Right atrium auricular region (tissue), 2 donors: ENCODE measurements around the gene MGAT5. TPM values are rescaled to one million over a fixed set of nuclear protein-coding genes. Genes with fewer than 3 reads are reported as not detected.

ENCODE experiments used
- DNase-seq: peaks from one replicate; pipeline ENCODE4 v3.0.0-alpha.2; 2019; ENCODE audit warnings: low spot score
- H3K27ac ChIP-seq, 2 donors: fragments of 200-600 bp; sonication (generic); 1 replicate in 1 of 2; 2 replicates in 1 of 2; pipeline ENCODE4 v1.5.1; 2016 to 2019
- H3K27me3 ChIP-seq, 2 donors: fragments of 200-600 bp; sonication (generic); one replicate each; pipeline versions ENCODE4 v1.5.1 to v1.6.0; 2017 to 2019
- H3K36me3 ChIP-seq: fragments of 200-600 bp; sonication (generic); one replicate; pipeline ENCODE4 v1.5.1; 2016
- H3K4me1 ChIP-seq, 2 donors: fragments of 200-600 bp; sonication (generic); one replicate each; pipeline versions ENCODE4 v1.5.1 to v1.6.0; 2017 to 2019
- H3K4me3 ChIP-seq, 2 donors: fragments of 200-600 bp; sonication (generic); 1 replicate in 1 of 2; 2 replicates in 1 of 2; pipeline ENCODE4 v1.5.1; 2017 to 2019; ENCODE audit warnings: mild to moderate bottlenecking in 1 of 2, moderate library complexity in 1 of 2
- H3K9me3 ChIP-seq, 2 donors: fragments of 200-600 bp; sonication (generic); one replicate each; pipeline ENCODE4 v1.5.1; 2019
- total RNA-seq, 2 donors: library from RNA; depleted of rRNA; stranded (reverse); fragments of >200 nt; gene quantifications; one replicate each; pipeline ENCODE4 v1.1.0, GENCODE V29; 2016
- TF ChIP-seq, protein P1 (sequence below), 2 donors: fragments of 200-600 bp; sonication (generic); IDR thresholded peaks; one replicate each; pipeline ENCODE4 v1.5.1; 2019; ENCODE audit warnings: antibody characterized with exemption in 2 of 2

The MGAT5 gene
- total RNA-seq, 2 donors from 2014 or later, result 56.9 to 91.0 TPM

GRCh38 chr2:134362740-134363139 lies 108.9 kb downstream of the MGAT5 start:
- Histone ChIP-seq H3K4me3 (no peak overlapping the region), H3K27ac (peak overlapping the region in 1 of 2 donors; percentile 80), H3K36me3 (peaks cover 7% of the 10 kb centered on the region), H3K9me3 (no peaks in the 10 kb centered on the region), H3K27me3 (no peaks in the 10 kb centered on the region), H3K4me1 (peaks cover 0 to 65% of the 10 kb centered on the region in 2 donors)
- TF ChIP-seq, protein P1, sequence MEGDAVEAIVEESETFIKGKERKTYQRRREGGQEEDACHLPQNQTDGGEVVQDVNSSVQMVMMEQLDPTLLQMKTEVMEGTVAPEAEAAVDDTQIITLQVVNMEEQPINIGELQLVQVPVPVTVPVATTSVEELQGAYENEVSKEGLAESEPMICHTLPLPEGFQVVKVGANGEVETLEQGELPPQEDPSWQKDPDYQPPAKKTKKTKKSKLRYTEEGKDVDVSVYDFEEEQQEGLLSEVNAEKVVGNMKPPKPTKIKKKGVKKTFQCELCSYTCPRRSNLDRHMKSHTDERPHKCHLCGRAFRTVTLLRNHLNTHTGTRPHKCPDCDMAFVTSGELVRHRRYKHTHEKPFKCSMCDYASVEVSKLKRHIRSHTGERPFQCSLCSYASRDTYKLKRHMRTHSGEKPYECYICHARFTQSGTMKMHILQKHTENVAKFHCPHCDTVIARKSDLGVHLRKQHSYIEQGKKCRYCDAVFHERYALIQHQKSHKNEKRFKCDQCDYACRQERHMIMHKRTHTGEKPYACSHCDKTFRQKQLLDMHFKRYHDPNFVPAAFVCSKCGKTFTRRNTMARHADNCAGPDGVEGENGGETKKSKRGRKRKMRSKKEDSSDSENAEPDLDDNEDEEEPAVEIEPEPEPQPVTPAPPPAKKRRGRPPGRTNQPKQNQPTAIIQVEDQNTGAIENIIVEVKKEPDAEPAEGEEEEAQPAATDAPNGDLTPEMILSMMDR (IDR thresholded peaks at IDR 0.05), result no peak
- no peak for DNase-seq

- Histone ChIP-seq H3K9me3 (no peaks in the 10 kb centered on the region), H3K27ac (no peak overlapping the region), H3K36me3 (peaks cover 7% of the 10 kb centered on the region), H3K4me3 (no peak overlapping the region), H3K4me1 (peaks cover 3 to 63% of the 10 kb centered on the region in 2 donors), H3K27me3 (no peaks in the 10 kb centered on the region)
- no peak for DNase-seq
- TF ChIP-seq, protein P1 (IDR thresholded peaks at IDR 0.05), result no peak
These were observed 111.5 kb downstream of the MGAT5 start for GRCh38 chr2:134365356-134365755.

DNA sequence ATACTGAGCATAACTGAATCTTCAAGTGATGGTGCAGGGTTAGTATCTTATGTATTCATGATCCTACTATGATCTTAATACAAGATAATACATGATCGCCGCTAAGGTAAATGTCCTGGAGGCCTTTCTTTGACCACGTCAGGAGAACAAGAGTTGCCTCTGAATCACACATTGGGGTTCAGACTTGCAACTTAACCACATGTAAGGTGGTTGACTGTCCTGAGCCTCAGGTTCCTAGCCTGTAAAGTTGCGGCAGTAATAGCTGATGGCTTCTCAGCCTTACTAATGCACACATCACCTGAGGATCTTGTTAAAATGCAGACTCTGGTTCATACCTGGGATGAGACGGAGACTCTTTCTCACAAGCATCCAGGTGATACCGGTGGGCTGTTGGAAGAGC lies 112.5 kb downstream of the MGAT5 start:
- H3K27ac ChIP-seq, result no peak overlapping the region

GRCh38 chr2:134367213-134367612 lies 113.3 kb downstream of the MGAT5 start:
- Histone ChIP-seq H3K27me3 (no peaks in the 10 kb centered on the region), H3K9me3 (no peaks in the 10 kb centered on the region), H3K36me3 (peaks cover 4% of the 10 kb centered on the region), H3K4me1 (peaks cover 3 to 63% of the 10 kb centered on the region in 2 donors), H3K27ac (peak overlapping the region in 1 of 2 donors; percentile 41), H3K4me3 (no peak overlapping the region)
- TF ChIP-seq, protein P1 (IDR thresholded peaks at IDR 0.05), result no peak
- no peak for DNase-seq

More for the DNA sequence above, 112.5 kb downstream of the MGAT5 start:
- Histone ChIP-seq H3K36me3 (peaks cover 7% of the 10 kb centered on the region), H3K4me1 (peaks cover 3 to 63% of the 10 kb centered on the region in 2 donors), H3K4me3 (no peak overlapping the region), H3K9me3 (no peaks in the 10 kb centered on the region), H3K27me3 (no peaks in the 10 kb centered on the region)
- TF ChIP-seq, protein P1 (IDR thresholded peaks at IDR 0.05), result no peak
- DNase-seq, result no peak

DNA sequence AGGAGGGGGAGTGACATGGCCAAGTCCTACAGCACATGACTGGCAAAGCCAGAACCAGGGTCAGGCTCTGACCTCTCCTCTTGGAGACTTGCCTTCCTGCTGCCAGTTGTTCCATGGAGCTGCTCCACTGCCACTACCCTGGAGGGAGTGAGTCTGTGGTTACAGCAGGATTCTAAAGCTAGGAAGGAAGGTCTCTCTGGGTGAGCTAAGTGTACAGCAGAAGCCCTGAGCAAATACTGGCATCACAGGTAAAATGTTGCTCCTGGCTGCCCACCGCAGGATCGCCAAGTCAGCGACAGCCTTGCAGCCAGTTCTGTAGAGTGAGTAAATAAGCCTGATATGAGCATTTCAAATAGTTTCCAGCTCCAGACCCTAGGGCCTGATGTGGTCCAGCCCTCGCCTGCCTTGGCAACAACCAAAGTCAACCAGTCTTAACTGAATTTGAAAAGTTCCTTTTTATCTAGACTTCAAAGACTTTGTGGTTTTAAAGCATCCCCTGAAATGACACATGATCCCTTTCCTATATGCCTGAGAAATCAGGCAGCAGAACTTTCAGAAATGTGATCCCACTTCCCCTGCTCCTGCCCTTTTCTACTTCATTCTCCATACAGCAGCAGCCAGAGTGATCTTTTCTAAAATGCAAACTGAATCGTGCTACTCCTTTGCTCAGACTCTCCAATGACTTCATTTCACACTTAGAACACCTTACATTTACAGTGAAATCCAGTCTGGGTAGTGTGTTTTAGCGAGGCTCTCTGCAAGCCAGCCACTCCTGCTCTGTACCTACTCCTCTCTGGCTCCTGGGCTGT lies 114.3 kb downstream of the MGAT5 start:
- no peak for DNase-seq
- Histone ChIP-seq H3K36me3 (no peaks in the 10 kb centered on the region), H3K27me3 (no peaks in the 10 kb centered on the region), H3K27ac (peak overlapping the region in 1 of 2 donors; percentile 41), H3K9me3 (no peaks in the 10 kb centered on the region), H3K4me3 (no peak overlapping the region), H3K4me1 (peaks cover 3 to 64% of the 10 kb centered on the region in 2 donors)
- TF ChIP-seq, protein P1 (IDR thresholded peaks at IDR 0.05), result no peak
